ENCODE results near the gene BRINP3. TPM values are rescaled to one million over a fixed set of nuclear protein-coding genes. Genes with fewer than 3 reads are reported as not detected.

Gene BRINP3
- total and polyA plus RNA-seq, 2 experiments from 2014 or later: not detected

DNA sequence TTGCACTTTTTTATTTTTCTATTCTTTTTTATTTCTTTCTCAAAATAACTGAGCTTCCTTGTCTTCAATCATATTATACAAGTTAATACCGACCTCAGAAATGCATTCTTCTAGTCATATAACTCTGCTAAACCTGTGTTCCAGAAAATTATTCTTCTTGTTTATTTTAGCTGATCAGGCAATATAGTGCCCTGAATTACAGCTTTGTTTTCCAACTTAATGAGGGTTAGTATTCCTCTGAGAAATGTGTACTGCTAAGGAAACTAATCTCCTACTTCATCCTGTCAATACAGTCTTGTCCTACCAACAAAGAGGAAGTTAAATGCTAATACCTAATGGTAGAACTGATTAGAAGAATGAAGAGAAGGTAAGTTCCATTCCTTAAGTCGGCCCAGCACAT is 13.0 kb downstream of the BRINP3 start:
- no peaks in the 10 kb centered on the region for H3K4me1 ChIP-seq (ENCODE audit: insufficient read depth)
- ATAC-seq: no peak
- H2AFZ ChIP-seq: no peak overlapping the region
- DNase-seq (ENCODE audit: low spot score): no peak
- no peaks in the 10 kb centered on the region for H3K79me2 ChIP-seq (replicated peaks; ENCODE audit: insufficient read depth)
- no peaks in the 10 kb centered on the region for H4K20me1 ChIP-seq (replicated peaks; ENCODE audit: insufficient read depth)
- no peak overlapping the region for H3K4me3 ChIP-seq
- no peaks in the 10 kb centered on the region for H3K36me3 ChIP-seq (ENCODE audit: insufficient read depth)
- Mint-ChIP-seq H3K4me1 (peaks cover 3% of the 10 kb centered on the region; the same call in 1 of the 3 replicates), H3K36me3 (ENCODE audit: low read depth) (no peaks in the 10 kb centered on the region), H3K27ac (no peak overlapping the region; the same call in 1 of the 2 replicates), H3K4me3 (no peak overlapping the region), H3K9me3 (no peaks in the 10 kb centered on the region), H3K27me3 (ENCODE audit: insufficient read depth, low read depth, poor library complexity) (no peaks in the 10 kb centered on the region)
- H3K4me2 ChIP-seq: no peak overlapping the region
- no peaks in the 10 kb centered on the region for H3F3A ChIP-seq (replicated peaks; ENCODE audit: low read depth)
- TF ChIP-seq STAT1 (IDR thresholded peaks at IDR 0.05; ENCODE audit: unreplicated experiment) (no peak), NANOG (IDR thresholded peaks at IDR 0.05; ENCODE audit: borderline replicate concordance) (no peak), CREB1 (CRISPR knock-in tag; IDR thresholded peaks at IDR 0.05; ENCODE audit: low read depth) (no peak), EZH2 (IDR thresholded peaks at IDR 0.05; ENCODE audit: low read depth, unreplicated experiment) (no peak), EZH2phosphoT487 (IDR thresholded peaks at IDR 0.05; ENCODE audit: unreplicated experiment) (no peak), POLR2AphosphoS5 (IDR thresholded peaks at IDR 0.05; ENCODE audit: low read depth) (no peak), JUNB (IDR thresholded peaks at IDR 0.05; ENCODE audit: unreplicated experiment) (no peak), ZNF331 (CRISPR knock-in tag; IDR thresholded peaks at IDR 0.05; ENCODE audit: low read depth) (no peak)
- TF ChIP-seq, protein P1, sequence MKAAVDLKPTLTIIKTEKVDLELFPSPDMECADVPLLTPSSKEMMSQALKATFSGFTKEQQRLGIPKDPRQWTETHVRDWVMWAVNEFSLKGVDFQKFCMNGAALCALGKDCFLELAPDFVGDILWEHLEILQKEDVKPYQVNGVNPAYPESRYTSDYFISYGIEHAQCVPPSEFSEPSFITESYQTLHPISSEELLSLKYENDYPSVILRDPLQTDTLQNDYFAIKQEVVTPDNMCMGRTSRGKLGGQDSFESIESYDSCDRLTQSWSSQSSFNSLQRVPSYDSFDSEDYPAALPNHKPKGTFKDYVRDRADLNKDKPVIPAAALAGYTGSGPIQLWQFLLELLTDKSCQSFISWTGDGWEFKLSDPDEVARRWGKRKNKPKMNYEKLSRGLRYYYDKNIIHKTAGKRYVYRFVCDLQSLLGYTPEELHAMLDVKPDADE (IDR thresholded peaks at IDR 0.05): no peak
- H3K9me2 ChIP-seq (ENCODE audit: insufficient read depth): no peaks in the 10 kb centered on the region
- no peak overlapping the region for H3K27ac ChIP-seq (ENCODE audit: low read depth)
- H3K27me3 ChIP-seq (ENCODE audit: insufficient read depth): no peaks in the 10 kb centered on the region

DNA sequence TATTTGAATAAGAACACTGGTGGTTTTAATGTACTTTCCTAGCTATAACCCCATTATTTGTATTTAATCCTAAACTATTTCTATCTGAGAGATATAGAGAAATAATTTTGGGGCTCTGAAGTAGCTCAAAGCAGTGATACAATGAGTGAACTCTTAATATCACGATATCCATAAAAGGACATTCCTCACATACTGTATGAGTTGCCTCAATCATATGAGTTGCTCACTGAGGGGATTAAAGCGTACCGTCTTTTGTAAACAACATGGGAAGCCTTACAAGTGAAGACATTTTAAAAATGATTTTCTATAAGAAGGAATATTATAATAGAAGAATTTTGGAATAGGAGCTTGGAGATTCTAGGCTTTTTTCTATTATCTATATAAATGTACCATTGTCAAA is 21.5 kb downstream of the BRINP3 start:
- H3K9me2 ChIP-seq (ENCODE audit: insufficient read depth): no peaks in the 10 kb centered on the region
- ATAC-seq (no peak), DNase-seq (ENCODE audit: low spot score) (no peak)
- H3K4me2 ChIP-seq: no peak overlapping the region
- no peak overlapping the region for H3K4me3 ChIP-seq
- Mint-ChIP-seq H3K4me1 (no peaks in the 10 kb centered on the region; the same call in 2 of the 3 replicates), H3K27ac (no peak overlapping the region), H3K36me3 (ENCODE audit: low read depth) (no peaks in the 10 kb centered on the region), H3K4me3 (no peak overlapping the region), H3K27me3 (ENCODE audit: insufficient read depth, low read depth, poor library complexity) (no peaks in the 10 kb centered on the region), H3K9me3 (no peaks in the 10 kb centered on the region)
- H3K4me1 ChIP-seq (ENCODE audit: insufficient read depth): no peaks in the 10 kb centered on the region
- H3K79me2 ChIP-seq (replicated peaks; ENCODE audit: insufficient read depth): no peaks in the 10 kb centered on the region
- H3K27me3 ChIP-seq (ENCODE audit: insufficient read depth): no peaks in the 10 kb centered on the region
- no peak overlapping the region for H2AFZ ChIP-seq
- H3K27ac ChIP-seq (ENCODE audit: low read depth): no peak overlapping the region
- no peaks in the 10 kb centered on the region for H3F3A ChIP-seq (replicated peaks; ENCODE audit: low read depth)
- H3K36me3 ChIP-seq (ENCODE audit: insufficient read depth): no peaks in the 10 kb centered on the region
- H4K20me1 ChIP-seq (replicated peaks; ENCODE audit: insufficient read depth): no peaks in the 10 kb centered on the region
- TF ChIP-seq JUNB (IDR thresholded peaks at IDR 0.05; ENCODE audit: unreplicated experiment): no peak
- no peak for TF ChIP-seq POLR2AphosphoS5 (IDR thresholded peaks at IDR 0.05; ENCODE audit: low read depth)
- TF ChIP-seq EZH2phosphoT487 (IDR thresholded peaks at IDR 0.05; ENCODE audit: unreplicated experiment): no peak
- TF ChIP-seq, protein P2, sequence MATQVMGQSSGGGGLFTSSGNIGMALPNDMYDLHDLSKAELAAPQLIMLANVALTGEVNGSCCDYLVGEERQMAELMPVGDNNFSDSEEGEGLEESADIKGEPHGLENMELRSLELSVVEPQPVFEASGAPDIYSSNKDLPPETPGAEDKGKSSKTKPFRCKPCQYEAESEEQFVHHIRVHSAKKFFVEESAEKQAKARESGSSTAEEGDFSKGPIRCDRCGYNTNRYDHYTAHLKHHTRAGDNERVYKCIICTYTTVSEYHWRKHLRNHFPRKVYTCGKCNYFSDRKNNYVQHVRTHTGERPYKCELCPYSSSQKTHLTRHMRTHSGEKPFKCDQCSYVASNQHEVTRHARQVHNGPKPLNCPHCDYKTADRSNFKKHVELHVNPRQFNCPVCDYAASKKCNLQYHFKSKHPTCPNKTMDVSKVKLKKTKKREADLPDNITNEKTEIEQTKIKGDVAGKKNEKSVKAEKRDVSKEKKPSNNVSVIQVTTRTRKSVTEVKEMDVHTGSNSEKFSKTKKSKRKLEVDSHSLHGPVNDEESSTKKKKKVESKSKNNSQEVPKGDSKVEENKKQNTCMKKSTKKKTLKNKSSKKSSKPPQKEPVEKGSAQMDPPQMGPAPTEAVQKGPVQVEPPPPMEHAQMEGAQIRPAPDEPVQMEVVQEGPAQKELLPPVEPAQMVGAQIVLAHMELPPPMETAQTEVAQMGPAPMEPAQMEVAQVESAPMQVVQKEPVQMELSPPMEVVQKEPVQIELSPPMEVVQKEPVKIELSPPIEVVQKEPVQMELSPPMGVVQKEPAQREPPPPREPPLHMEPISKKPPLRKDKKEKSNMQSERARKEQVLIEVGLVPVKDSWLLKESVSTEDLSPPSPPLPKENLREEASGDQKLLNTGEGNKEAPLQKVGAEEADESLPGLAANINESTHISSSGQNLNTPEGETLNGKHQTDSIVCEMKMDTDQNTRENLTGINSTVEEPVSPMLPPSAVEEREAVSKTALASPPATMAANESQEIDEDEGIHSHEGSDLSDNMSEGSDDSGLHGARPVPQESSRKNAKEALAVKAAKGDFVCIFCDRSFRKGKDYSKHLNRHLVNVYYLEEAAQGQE (IDR thresholded peaks at IDR 0.05; ENCODE audit: unreplicated experiment): no peak
- TF ChIP-seq NANOG (IDR thresholded peaks at IDR 0.05; ENCODE audit: borderline replicate concordance): no peak
- TF ChIP-seq EZH2 (IDR thresholded peaks at IDR 0.05; ENCODE audit: low read depth, unreplicated experiment): no peak
- TF ChIP-seq, protein P3, sequence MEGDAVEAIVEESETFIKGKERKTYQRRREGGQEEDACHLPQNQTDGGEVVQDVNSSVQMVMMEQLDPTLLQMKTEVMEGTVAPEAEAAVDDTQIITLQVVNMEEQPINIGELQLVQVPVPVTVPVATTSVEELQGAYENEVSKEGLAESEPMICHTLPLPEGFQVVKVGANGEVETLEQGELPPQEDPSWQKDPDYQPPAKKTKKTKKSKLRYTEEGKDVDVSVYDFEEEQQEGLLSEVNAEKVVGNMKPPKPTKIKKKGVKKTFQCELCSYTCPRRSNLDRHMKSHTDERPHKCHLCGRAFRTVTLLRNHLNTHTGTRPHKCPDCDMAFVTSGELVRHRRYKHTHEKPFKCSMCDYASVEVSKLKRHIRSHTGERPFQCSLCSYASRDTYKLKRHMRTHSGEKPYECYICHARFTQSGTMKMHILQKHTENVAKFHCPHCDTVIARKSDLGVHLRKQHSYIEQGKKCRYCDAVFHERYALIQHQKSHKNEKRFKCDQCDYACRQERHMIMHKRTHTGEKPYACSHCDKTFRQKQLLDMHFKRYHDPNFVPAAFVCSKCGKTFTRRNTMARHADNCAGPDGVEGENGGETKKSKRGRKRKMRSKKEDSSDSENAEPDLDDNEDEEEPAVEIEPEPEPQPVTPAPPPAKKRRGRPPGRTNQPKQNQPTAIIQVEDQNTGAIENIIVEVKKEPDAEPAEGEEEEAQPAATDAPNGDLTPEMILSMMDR (conservative IDR thresholded peaks at IDR 0.05; ENCODE audit: low read depth in 2 of 2): no peak
- TF ChIP-seq ZNF331 (CRISPR knock-in tag; IDR thresholded peaks at IDR 0.05; ENCODE audit: low read depth): no peak
